ENCODE results near the gene STPG1.

DNA sequence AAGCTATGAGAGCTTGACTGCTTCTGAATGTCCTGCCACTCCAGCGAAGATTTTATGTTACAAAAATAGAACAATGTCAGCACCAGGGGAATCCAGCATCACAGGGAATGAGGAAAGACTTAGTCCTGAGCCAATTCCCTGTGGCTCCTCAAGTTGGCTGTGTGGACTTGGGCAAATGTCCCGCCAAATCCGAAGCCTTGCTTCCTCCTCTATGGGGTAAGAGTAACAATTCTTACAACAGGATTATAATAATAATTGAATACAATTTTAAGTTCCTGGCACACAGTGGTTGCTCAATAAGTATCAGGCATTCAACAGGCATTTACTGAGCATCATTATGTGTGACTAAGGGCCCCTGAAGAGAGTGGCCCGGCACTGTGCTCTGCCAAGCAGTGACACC, 44.4 kb downstream of the STPG1 start:
- no peak for TF ChIP-seq POLR2A (IDR thresholded peaks at IDR 0.05)
- TF ChIP-seq, protein P1, sequence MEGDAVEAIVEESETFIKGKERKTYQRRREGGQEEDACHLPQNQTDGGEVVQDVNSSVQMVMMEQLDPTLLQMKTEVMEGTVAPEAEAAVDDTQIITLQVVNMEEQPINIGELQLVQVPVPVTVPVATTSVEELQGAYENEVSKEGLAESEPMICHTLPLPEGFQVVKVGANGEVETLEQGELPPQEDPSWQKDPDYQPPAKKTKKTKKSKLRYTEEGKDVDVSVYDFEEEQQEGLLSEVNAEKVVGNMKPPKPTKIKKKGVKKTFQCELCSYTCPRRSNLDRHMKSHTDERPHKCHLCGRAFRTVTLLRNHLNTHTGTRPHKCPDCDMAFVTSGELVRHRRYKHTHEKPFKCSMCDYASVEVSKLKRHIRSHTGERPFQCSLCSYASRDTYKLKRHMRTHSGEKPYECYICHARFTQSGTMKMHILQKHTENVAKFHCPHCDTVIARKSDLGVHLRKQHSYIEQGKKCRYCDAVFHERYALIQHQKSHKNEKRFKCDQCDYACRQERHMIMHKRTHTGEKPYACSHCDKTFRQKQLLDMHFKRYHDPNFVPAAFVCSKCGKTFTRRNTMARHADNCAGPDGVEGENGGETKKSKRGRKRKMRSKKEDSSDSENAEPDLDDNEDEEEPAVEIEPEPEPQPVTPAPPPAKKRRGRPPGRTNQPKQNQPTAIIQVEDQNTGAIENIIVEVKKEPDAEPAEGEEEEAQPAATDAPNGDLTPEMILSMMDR (IDR thresholded peaks at IDR 0.05), result no peak
